Gastrocnemius medialis (tissue), 4 donors: ENCODE measurements around the gene PKNOX2. TPM values are rescaled to one million over a fixed set of nuclear protein-coding genes. Genes with fewer than 3 reads are reported as not detected.

ENCODE experiments used
- ATAC-seq, 2 donors: fragments of 150-250 bp; one replicate each; pipeline ENCODE4 v1.9.1; 2016
- DNase-seq, 2 donors: peaks; one replicate each; pipeline ENCODE4 v3.0.0-alpha.2; 2019
- H3K27ac ChIP-seq, 4 donors: fragments of 200-600 bp; sonication (generic); 1 replicate in 1 of 4; 2 replicates in 3 of 4; pipeline ENCODE4 v1.5.1; 2016 to 2018; ENCODE audit warnings: mild to moderate bottlenecking in 2 of 4, moderate library complexity in 1 of 4
- H3K27me3 ChIP-seq, 3 donors: fragments of 200-600 bp; sonication (generic) in 2 of 3; 1 replicate in 1 of 3; 2 replicates in 2 of 3; pipeline versions ENCODE4 v1.5.1 to v1.6.0; 2016 to 2019; ENCODE audit warnings: mild to moderate bottlenecking in 1 of 3, moderate library complexity in 1 of 3
- H3K36me3 ChIP-seq, 2 donors: fragments of 200-600 bp; sonication (generic) in 1 of 2; one replicate each; pipeline ENCODE4 v1.5.1; 2017 to 2018
- H3K4me1 ChIP-seq, 2 donors: fragments of 200-600 bp; sonication (generic) in 1 of 2; one replicate each; pipeline ENCODE4 v1.5.1; 2016 to 2017; ENCODE audit warnings: mild to moderate bottlenecking in 2 of 2
- H3K4me3 ChIP-seq, 4 donors: fragments of 200-600 bp; sonication (generic) in 3 of 4; 1 replicate in 1 of 4; 2 replicates in 3 of 4; pipeline ENCODE4 v1.5.1; 2016 to 2019; ENCODE audit warnings: mild to moderate bottlenecking in 2 of 4
- H3K9me3 ChIP-seq, 3 donors: fragments of 200-600 bp; sonication (generic) in 2 of 3; 1 replicate in 1 of 3; 2 replicates in 2 of 3; pipeline ENCODE4 v1.5.1; 2016 to 2019
- CTCF ChIP-seq, 5 experiments: fragments of 450-650 bp in 3 of 5; fragments of 200-600 bp in 2 of 5; sonication (generic) in 2 of 5; IDR thresholded peaks in 4 of 5; conservative IDR thresholded peaks in 1 of 5; 1 replicate in 4 of 5; 2 replicates in 1 of 5; pipeline ENCODE4 v1.5.1; 2016 to 2019; ENCODE audit warnings: antibody characterized with exemption in 5 of 5, mild to moderate bottlenecking in 3 of 5, moderate library complexity in 3 of 5
- POLR2A ChIP-seq, 2 donors: fragments of 450-650 bp; IDR thresholded peaks; one replicate each; pipeline ENCODE4 v1.6.1; 2017; ENCODE audit warnings: antibody characterized with exemption in 2 of 2, mild to moderate bottlenecking in 2 of 2, moderate library complexity in 2 of 2
- in situ Hi-C, 4 donors: fragments of 200-750 bp; cut with MboI; loops; one replicate each; pipeline versions ENCODE4 v1.15.0 to v1.8.0; 2017; ENCODE audit warnings: low sequenced_read_pairs in 4 of 4
- intact Hi-C: fragments of 100-400 bp; cut with DNase I; formaldehyde crosslinking; loops from one replicate; pipeline ENCODE4 v1.15.1; 2023; ENCODE audit warnings: low total_unique reads
- total RNA-seq, 4 donors: library from RNA; depleted of rRNA; stranded (reverse); fragments of >200 nt; gene quantifications; one replicate each; pipeline versions ENCODE4 v1.1.0 to v1.2.3, GENCODE V29; 2016

Gene PKNOX2
- total RNA-seq, 4 donors from 2014 or later: 3.7 to 11.7 (median 6.0) TPM

DNA sequence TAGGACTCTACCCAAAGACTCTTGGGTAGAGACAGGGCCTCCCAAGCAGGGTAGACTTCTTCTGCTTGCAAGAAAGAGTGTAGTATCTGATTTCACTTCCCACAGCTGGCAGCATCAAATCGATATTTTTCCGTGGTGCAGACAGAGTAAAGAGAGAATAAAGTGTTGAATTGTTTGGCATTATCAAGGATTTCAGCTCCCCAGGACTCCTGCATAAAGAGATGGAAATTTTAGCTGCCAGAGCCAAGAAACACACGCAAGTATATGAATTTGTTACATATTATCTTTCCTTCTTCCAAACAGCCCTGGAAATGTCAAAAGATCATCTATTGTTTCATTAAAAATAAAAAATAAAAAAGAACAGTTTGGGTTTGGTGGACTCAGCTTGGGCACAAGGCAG lies 136.8 kb downstream of the PKNOX2 start:
- intact Hi-C loops: no loop called here
- no peaks in the 10 kb centered on the region for H3K36me3 ChIP-seq
- peaks cover 31 to 39% of the 10 kb centered on the region in 2 donors for H3K4me1 ChIP-seq
- no peak for TF ChIP-seq CTCF (IDR thresholded peaks at IDR 0.05 in 4 of 5, conservative IDR thresholded peaks at IDR 0.05 in 1 of 5)
- in situ Hi-C loops: no loop called here
- H3K27ac ChIP-seq: peak overlapping the region; percentile 65 to 86 (median 76)
- H3K4me3 ChIP-seq: no peak overlapping the region
- ATAC-seq (no peak), DNase-seq (no peak)
- H3K27me3 ChIP-seq: no peaks in the 10 kb centered on the region
- no peaks in the 10 kb centered on the region for H3K9me3 ChIP-seq

DNA sequence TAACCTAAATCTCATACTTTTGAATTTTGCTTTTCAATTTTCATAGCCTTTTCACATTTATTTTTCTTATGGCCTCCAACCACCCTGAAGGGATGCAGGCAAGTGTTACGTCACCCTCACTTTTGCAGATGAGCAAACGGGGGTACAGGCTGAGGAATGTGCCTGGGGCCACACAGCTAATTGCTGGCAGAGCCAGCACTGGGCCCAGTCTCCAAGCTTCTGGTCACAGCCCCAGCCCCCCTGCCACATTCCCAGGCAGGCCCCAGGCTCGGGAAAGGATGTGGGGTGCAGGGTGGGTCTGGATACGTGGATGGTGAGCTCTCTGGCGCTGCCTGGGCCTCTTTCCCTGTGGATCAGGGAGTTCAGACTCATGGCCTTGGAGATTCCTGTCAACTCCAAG lies 138.6 kb downstream of the PKNOX2 start:
- Histone ChIP-seq H3K27me3 (no peaks in the 10 kb centered on the region), H3K27ac (no peak overlapping the region), H3K4me1 (peaks cover 31 to 39% of the 10 kb centered on the region in 2 donors), H3K4me3 (no peak overlapping the region), H3K36me3 (no peaks in the 10 kb centered on the region), H3K9me3 (no peaks in the 10 kb centered on the region)
- ATAC-seq: no peak
- DNase-seq: no peak
- intact Hi-C loops (no loop called here), in situ Hi-C loops (no loop called here)
- TF ChIP-seq POLR2A (IDR thresholded peaks at IDR 0.05) (no peak), CTCF (IDR thresholded peaks at IDR 0.05 in 4 of 5, conservative IDR thresholded peaks at IDR 0.05 in 1 of 5) (no peak)

GRCh38 chr11:125303694-125304093 lies 139.1 kb downstream of the PKNOX2 start:
- no peak for ATAC-seq
- in situ Hi-C loops (no loop called here), intact Hi-C loops (no loop called here)
- H3K4me3 ChIP-seq: no peak overlapping the region
- H3K27ac ChIP-seq: no peak overlapping the region
- H3K4me1 ChIP-seq: peaks cover 31 to 38% of the 10 kb centered on the region in 2 donors
- TF ChIP-seq POLR2A (IDR thresholded peaks at IDR 0.05) (no peak), CTCF (IDR thresholded peaks at IDR 0.05 in 4 of 5, conservative IDR thresholded peaks at IDR 0.05 in 1 of 5) (no peak)
- H3K9me3 ChIP-seq: no peaks in the 10 kb centered on the region
- H3K36me3 ChIP-seq: no peaks in the 10 kb centered on the region
- no peak for DNase-seq
- H3K27me3 ChIP-seq: no peaks in the 10 kb centered on the region

DNA sequence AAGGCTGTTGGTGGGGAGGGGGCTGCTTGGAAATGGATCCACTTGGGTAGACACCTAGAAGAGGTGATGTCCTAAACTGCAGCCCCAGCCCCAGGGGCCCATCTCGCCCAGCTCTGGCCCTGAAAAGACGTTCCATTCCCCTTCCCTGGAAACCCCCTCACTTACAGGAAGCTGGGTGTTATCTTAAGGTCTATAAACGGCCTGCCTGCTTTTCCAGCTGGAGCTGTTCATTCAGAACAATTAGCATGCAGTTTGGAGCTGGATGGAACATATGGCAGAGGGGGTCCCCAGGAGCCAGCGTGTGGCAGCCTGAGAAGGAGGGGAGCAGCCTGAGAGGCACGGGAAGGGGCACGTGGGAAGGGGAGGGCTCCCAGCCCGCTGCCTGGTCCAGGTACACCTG lies 139.6 kb downstream of the PKNOX2 start:
- intact Hi-C loops: no loop called here
- in situ Hi-C loops: no loop called here
- no peak for ATAC-seq
- Histone ChIP-seq H3K27me3 (no peaks in the 10 kb centered on the region), H3K4me3 (no peak overlapping the region), H3K9me3 (no peaks in the 10 kb centered on the region), H3K36me3 (no peaks in the 10 kb centered on the region), H3K27ac (no peak overlapping the region), H3K4me1 (peaks cover 28 to 34% of the 10 kb centered on the region in 2 donors)
- no peak for DNase-seq
- TF ChIP-seq POLR2A (IDR thresholded peaks at IDR 0.05) (no peak), CTCF (IDR thresholded peaks at IDR 0.05 in 4 of 5, conservative IDR thresholded peaks at IDR 0.05 in 1 of 5) (no peak)

GRCh38 chr11:125304876-125305275 lies 140.3 kb downstream of the PKNOX2 start:
- Histone ChIP-seq H3K27me3 (no peaks in the 10 kb centered on the region), H3K36me3 (no peaks in the 10 kb centered on the region), H3K27ac (peak overlapping the region in 1 of 4 donors; percentile 55), H3K4me1 (peaks cover 22 to 28% of the 10 kb centered on the region in 2 donors), H3K9me3 (no peaks in the 10 kb centered on the region), H3K4me3 (no peak overlapping the region)
- in situ Hi-C loops (no loop called here), intact Hi-C loops (no loop called here)
- TF ChIP-seq CTCF (IDR thresholded peaks at IDR 0.05 in 4 of 5, conservative IDR thresholded peaks at IDR 0.05 in 1 of 5): no peak
- TF ChIP-seq POLR2A (IDR thresholded peaks at IDR 0.05): no peak
- ATAC-seq (no peak), DNase-seq (no peak)
